Measurements from ENCODE around the gene PSME2. TPM values are rescaled to one million over a fixed set of nuclear protein-coding genes. Genes with fewer than 3 reads are reported as not detected.

PSME2 gene
- total and polyA plus RNA-seq, 2 experiments from 2014 or later: 54.0 to 259 TPM

DNA sequence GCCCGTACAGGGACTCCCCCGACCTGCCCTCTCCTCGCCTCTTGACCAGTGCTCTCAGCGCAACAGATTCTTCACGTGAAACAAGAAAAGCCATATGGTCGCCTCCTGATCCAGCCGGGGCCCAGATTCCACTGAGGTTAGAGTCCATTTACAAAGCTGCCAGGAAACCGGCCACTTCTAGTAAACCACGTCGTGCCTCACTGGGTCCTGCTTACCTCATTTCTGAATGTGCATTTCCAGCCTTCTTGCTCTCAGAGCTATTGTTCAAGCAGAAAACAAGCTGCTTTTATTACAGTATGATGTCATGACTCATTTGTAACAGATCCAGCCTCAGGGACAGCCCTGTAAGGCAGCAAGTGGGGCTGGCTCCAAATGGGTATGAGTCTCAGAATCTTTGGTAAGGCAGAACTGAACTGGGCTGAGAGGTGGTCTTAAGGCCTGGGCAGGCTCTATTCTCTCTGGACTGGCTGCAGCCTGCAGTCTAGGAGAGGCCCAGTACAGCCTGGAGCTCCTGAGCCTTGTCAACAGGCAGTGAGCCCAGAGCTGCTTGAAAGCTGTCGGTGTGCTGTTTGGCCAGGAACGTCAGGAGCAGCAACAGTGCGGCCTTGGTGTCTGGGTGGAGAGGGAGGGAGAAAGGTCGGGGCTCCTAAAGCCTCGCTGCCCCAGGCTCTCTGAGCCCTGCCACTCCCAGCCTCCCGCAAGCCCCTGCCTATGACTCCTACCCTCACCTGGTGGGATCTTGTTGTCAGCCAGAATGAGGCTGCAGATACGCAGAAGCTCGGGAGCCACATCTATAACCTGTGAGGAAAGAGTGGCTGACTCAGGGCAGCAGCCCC lies 33.8 kb upstream of the PSME2 start:
- no peaks in the 10 kb centered on the region for H3K27me3 ChIP-seq (ENCODE audit: insufficient read depth)
- no peak overlapping the region for H3K4me3 ChIP-seq
- DNase-seq (ENCODE audit: low spot score) (no peak), ATAC-seq (no peak)
- no peaks in the 10 kb centered on the region; the same call in 1 of the 2 replicates for H3K36me3 ChIP-seq (ENCODE audit: insufficient read depth)
- Mint-ChIP-seq H3K36me3 (ENCODE audit: low read depth) (peaks cover 69% of the 10 kb centered on the region), H3K27me3 (ENCODE audit: insufficient read depth, low read depth, poor library complexity) (peaks cover 29% of the 10 kb centered on the region), H3K27ac (no peak overlapping the region), H3K4me3 (no peak overlapping the region), H3K9me3 (peaks cover 3% of the 10 kb centered on the region; the same call in 2 of the 3 replicates), H3K4me1 (no peaks in the 10 kb centered on the region)
- no peaks in the 10 kb centered on the region for H3K79me2 ChIP-seq (replicated peaks; ENCODE audit: insufficient read depth)
- H3K4me1 ChIP-seq (ENCODE audit: insufficient read depth): no peaks in the 10 kb centered on the region
- no peaks in the 10 kb centered on the region for H3F3A ChIP-seq (replicated peaks; ENCODE audit: low read depth)
- no peaks in the 10 kb centered on the region for H3K9me2 ChIP-seq (ENCODE audit: insufficient read depth)
- no peak overlapping the region for H2AFZ ChIP-seq
- TF ChIP-seq EZH2 (IDR thresholded peaks at IDR 0.05; ENCODE audit: low read depth, unreplicated experiment): no peak
- TF ChIP-seq, protein P1, sequence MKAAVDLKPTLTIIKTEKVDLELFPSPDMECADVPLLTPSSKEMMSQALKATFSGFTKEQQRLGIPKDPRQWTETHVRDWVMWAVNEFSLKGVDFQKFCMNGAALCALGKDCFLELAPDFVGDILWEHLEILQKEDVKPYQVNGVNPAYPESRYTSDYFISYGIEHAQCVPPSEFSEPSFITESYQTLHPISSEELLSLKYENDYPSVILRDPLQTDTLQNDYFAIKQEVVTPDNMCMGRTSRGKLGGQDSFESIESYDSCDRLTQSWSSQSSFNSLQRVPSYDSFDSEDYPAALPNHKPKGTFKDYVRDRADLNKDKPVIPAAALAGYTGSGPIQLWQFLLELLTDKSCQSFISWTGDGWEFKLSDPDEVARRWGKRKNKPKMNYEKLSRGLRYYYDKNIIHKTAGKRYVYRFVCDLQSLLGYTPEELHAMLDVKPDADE (IDR thresholded peaks at IDR 0.05): no peak
- no peak for TF ChIP-seq ZNF331 (CRISPR knock-in tag; IDR thresholded peaks at IDR 0.05; ENCODE audit: low read depth)
- TF ChIP-seq EZH2phosphoT487 (IDR thresholded peaks at IDR 0.05; ENCODE audit: unreplicated experiment): no peak
- TF ChIP-seq STAT1 (IDR thresholded peaks at IDR 0.05; ENCODE audit: unreplicated experiment): no peak
- TF ChIP-seq, protein P2, sequence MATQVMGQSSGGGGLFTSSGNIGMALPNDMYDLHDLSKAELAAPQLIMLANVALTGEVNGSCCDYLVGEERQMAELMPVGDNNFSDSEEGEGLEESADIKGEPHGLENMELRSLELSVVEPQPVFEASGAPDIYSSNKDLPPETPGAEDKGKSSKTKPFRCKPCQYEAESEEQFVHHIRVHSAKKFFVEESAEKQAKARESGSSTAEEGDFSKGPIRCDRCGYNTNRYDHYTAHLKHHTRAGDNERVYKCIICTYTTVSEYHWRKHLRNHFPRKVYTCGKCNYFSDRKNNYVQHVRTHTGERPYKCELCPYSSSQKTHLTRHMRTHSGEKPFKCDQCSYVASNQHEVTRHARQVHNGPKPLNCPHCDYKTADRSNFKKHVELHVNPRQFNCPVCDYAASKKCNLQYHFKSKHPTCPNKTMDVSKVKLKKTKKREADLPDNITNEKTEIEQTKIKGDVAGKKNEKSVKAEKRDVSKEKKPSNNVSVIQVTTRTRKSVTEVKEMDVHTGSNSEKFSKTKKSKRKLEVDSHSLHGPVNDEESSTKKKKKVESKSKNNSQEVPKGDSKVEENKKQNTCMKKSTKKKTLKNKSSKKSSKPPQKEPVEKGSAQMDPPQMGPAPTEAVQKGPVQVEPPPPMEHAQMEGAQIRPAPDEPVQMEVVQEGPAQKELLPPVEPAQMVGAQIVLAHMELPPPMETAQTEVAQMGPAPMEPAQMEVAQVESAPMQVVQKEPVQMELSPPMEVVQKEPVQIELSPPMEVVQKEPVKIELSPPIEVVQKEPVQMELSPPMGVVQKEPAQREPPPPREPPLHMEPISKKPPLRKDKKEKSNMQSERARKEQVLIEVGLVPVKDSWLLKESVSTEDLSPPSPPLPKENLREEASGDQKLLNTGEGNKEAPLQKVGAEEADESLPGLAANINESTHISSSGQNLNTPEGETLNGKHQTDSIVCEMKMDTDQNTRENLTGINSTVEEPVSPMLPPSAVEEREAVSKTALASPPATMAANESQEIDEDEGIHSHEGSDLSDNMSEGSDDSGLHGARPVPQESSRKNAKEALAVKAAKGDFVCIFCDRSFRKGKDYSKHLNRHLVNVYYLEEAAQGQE (IDR thresholded peaks at IDR 0.05; ENCODE audit: unreplicated experiment): no peak
- no peak for TF ChIP-seq JUNB (IDR thresholded peaks at IDR 0.05; ENCODE audit: unreplicated experiment)
- no peak for TF ChIP-seq CTCF (conservative IDR thresholded peaks at IDR 0.05; ENCODE audit: low read depth in 2 of 2)
- TF ChIP-seq ZNF114 (CRISPR knock-in tag; IDR thresholded peaks at IDR 0.05): no peak
- TF ChIP-seq, protein P3, sequence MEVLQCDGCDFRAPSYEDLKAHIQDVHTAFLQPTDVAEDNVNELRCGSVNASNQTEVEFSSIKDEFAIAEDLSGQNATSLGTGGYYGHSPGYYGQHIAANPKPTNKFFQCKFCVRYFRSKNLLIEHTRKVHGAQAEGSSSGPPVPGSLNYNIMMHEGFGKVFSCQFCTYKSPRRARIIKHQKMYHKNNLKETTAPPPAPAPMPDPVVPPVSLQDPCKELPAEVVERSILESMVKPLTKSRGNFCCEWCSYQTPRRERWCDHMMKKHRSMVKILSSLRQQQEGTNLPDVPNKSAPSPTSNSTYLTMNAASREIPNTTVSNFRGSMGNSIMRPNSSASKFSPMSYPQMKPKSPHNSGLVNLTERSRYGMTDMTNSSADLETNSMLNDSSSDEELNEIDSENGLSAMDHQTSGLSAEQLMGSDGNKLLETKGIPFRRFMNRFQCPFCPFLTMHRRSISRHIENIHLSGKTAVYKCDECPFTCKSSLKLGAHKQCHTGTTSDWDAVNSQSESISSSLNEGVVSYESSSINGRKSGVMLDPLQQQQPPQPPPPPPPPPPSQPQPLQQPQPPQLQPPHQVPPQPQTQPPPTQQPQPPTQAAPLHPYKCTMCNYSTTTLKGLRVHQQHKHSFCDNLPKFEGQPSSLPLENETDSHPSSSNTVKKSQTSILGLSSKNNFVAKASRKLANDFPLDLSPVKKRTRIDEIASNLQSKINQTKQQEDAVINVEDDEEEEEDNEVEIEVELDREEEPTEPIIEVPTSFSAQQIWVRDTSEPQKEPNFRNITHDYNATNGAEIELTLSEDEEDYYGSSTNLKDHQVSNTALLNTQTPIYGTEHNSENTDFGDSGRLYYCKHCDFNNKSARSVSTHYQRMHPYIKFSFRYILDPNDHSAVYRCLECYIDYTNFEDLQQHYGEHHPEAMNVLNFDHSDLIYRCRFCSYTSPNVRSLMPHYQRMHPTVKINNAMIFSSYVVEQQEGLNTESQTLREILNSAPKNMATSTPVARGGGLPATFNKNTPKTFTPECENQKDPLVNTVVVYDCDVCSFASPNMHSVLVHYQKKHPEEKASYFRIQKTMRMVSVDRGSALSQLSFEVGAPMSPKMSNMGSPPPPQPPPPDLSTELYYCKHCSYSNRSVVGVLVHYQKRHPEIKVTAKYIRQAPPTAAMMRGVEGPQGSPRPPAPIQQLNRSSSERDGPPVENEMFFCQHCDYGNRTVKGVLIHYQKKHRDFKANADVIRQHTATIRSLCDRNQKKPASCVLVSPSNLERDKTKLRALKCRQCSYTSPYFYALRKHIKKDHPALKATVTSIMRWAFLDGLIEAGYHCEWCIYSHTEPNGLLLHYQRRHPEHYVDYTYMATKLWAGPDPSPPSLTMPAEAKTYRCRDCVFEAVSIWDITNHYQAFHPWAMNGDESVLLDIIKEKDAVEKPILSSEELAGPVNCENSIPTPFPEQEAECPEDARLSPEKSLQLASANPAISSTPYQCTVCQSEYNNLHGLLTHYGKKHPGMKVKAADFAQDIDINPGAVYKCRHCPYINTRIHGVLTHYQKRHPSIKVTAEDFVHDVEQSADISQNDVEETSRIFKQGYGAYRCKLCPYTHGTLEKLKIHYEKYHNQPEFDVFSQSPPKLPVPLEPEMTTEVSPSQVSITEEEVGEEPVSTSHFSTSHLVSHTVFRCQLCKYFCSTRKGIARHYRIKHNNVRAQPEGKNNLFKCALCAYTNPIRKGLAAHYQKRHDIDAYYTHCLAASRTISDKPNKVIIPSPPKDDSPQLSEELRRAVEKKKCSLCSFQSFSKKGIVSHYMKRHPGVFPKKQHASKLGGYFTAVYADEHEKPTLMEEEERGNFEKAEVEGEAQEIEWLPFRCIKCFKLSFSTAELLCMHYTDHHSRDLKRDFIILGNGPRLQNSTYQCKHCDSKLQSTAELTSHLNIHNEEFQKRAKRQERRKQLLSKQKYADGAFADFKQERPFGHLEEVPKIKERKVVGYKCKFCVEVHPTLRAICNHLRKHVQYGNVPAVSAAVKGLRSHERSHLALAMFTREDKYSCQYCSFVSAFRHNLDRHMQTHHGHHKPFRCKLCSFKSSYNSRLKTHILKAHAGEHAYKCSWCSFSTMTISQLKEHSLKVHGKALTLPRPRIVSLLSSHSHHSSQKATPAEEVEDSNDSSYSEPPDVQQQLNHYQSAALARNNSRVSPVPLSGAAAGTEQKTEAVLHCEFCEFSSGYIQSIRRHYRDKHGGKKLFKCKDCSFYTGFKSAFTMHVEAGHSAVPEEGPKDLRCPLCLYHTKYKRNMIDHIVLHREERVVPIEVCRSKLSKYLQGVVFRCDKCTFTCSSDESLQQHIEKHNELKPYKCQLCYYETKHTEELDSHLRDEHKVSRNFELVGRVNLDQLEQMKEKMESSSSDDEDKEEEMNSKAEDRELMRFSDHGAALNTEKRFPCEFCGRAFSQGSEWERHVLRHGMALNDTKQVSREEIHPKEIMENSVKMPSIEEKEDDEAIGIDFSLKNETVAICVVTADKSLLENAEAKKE (CRISPR knock-in tag; IDR thresholded peaks at IDR 0.05): no peak
- no peak for TF ChIP-seq NANOG (IDR thresholded peaks at IDR 0.05; ENCODE audit: borderline replicate concordance)
- no peak for TF ChIP-seq POLR2AphosphoS5 (IDR thresholded peaks at IDR 0.05; ENCODE audit: low read depth)
- TF ChIP-seq CREB1 (CRISPR knock-in tag; IDR thresholded peaks at IDR 0.05; ENCODE audit: low read depth): no peak
- no peak overlapping the region for H3K27ac ChIP-seq (ENCODE audit: low read depth)
- no peaks in the 10 kb centered on the region; the same call in 1 of the 2 replicates for H4K20me1 ChIP-seq (replicated peaks; ENCODE audit: insufficient read depth)
- H3K4me2 ChIP-seq: no peak overlapping the region
